ENCODE results near the gene PMEL. TPM values are rescaled to one million over a fixed set of nuclear protein-coding genes. Genes with fewer than 3 reads are reported as not detected.

PMEL gene
- total and polyA plus RNA-seq, 2 of the 4 experiments (the other 2 are of a cell fraction): 1.4 to 5.8 TPM

- H3K4ac ChIP-seq (ENCODE audit: low read depth, low read length): peak overlapping the region; percentile 91
- ChIA-PET CTCF (interaction anchor here (0.6 to 1.4 kb wide), 6 partner anchors 11 to 188 kb away, joined by 3 to 5 read pairs (median 3); no protein-coding TSS in a partner anchor), POLR2A (ENCODE audit: unreplicated experiment) (interaction anchor here (2.2 kb wide), 1 partner anchor 108 kb away, joined by 6 read pairs; the partner anchor contains the start of genes ORMDL2 and SARNP)
- H3K27ac ChIP-seq (ENCODE audit: insufficient read depth, low read length): peak overlapping the region; percentile 84
- BruUV-seq (replicated peaks): no TSS peak
- DNase-seq: no peak
- dilution Hi-C loops (cut with HindIII; ENCODE audit: low sequenced_read_pairs, unreplicated experiment) (no loop called here), in situ Hi-C loops (cut with MboI; ENCODE audit: low sequenced_read_pairs) (loop anchor here (10.0 kb wide), 1 partner anchor 101 kb away; the partner anchor contains the start of gene DNAJC14), intact Hi-C loops (cut with micrococcal nuclease) (no loop called here)
- peaks cover 4% of the 10 kb centered on the region for H3K36me3 ChIP-seq (ENCODE audit: control insufficient read depth, insufficient read depth, low read length)
- no peaks in the 10 kb centered on the region for H3K9me3 ChIP-seq (ENCODE audit: control insufficient read depth, insufficient read depth, low read length)
- H3K79me1 ChIP-seq (ENCODE audit: low read depth in 1 of 2, low read length in 2 of 2): peaks cover 29 to 67% of the 10 kb centered on the region in 2 experiments
- H2BK20ac ChIP-seq (ENCODE audit: low read depth, low read length): no peak overlapping the region
- H3K4me2 ChIP-seq (ENCODE audit: low read depth, low read length): peak overlapping the region; percentile 98
- H3K4me3 ChIP-seq (ENCODE audit: insufficient read depth, low read depth, low read length): peak overlapping the region; percentile 83
- peak overlapping the region; percentile 41 for H2BK120ac ChIP-seq (ENCODE audit: low read depth, low read length)
- no peaks in the 10 kb centered on the region for H3K27me3 ChIP-seq (ENCODE audit: control insufficient read depth, insufficient read depth, low read length)
- H2BK15ac ChIP-seq (ENCODE audit: low read depth, low read length): peak overlapping the region; percentile 72; the same call in 2 of the 3 replicates
- ATAC-seq (ENCODE audit: low read depth): peak; percentile 2
- peak overlapping the region; percentile 94 for H2AK9ac ChIP-seq (replicated peaks; ENCODE audit: low read depth, low read length, poor library complexity)
- peak overlapping the region; percentile 82 for H3K9ac ChIP-seq (ENCODE audit: low read depth, low read length)
- peak overlapping the region; percentile 94 for H2AFZ ChIP-seq (replicated peaks; ENCODE audit: low read length, poor library complexity)
- peaks cover 8% of the 10 kb centered on the region for H3K4me1 ChIP-seq (ENCODE audit: control insufficient read depth, insufficient read depth, low read length)
- peak overlapping the region; percentile 76 for H2AK5ac ChIP-seq (ENCODE audit: low read depth, low read length)
- H3K56ac ChIP-seq (ENCODE audit: extremely low read depth, insufficient read depth, low read length): peak overlapping the region; percentile 94
- no peak for TF ChIP-seq MAFK (IDR thresholded peaks at IDR 0.05; ENCODE audit: low read depth, low read length)
- peak overlapping the region; percentile 95 to 100 for H4K8ac ChIP-seq (ENCODE audit: low read depth in 2 of 2, low read length in 2 of 2)
- H4K20me1 ChIP-seq (ENCODE audit: insufficient read depth, low read length): no peaks in the 10 kb centered on the region; the same call in 1 of the 2 replicates
- H4K91ac ChIP-seq (ENCODE audit: insufficient read depth, low read depth, low read length): peak overlapping the region; percentile 77
- H3K9me1 ChIP-seq (ENCODE audit: insufficient read depth, low read length): peaks cover 11% of the 10 kb centered on the region
- peak overlapping the region; percentile 73 for H4K5ac ChIP-seq (ENCODE audit: low read depth, low read length)
- 0 out of 2 replicates have a peak overlapping the region, but pooled peaks have one; percentile 20 for H3K18ac ChIP-seq (ENCODE audit: low read depth, low read length)
- H2BK5ac ChIP-seq (ENCODE audit: low read depth, low read length, poor library complexity, severe bottlenecking): peak overlapping the region; percentile 66
- WGBS, 2 experiments (ENCODE audit: extremely low coverage in 2 of 2, insufficient read length in 1 of 2): 0% methylated on average over 1 of the region's 10 CpGs; no CpG with 5 or more reads in 1 of the 2 experiments
- H3K14ac ChIP-seq (replicated peaks; ENCODE audit: low read depth, low read length): peak overlapping the region; percentile 97
- H3K23ac ChIP-seq (ENCODE audit: low read depth, low read length): peak overlapping the region; percentile 95
Measured at GRCh38 chr12:55925870-55926737, 39.7 kb downstream of the PMEL start.

All from IMR-90 (cell line).